ENCODE measurements around the gene ZDHHC11.

Gene ZDHHC11, protein sequence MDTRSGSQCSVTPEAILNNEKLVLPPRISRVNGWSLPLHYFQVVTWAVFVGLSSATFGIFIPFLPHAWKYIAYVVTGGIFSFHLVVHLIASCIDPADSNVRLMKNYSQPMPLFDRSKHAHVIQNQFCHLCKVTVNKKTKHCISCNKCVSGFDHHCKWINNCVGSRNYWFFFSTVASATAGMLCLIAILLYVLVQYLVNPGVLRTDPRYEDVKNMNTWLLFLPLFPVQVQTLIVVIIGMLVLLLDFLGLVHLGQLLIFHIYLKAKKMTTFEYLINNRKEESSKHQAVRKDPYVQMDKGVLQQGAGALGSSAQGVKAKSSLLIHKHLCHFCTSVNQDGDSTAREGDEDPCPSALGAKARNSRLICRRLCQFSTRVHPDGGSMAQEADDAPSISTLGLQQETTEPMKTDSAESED

DNA sequence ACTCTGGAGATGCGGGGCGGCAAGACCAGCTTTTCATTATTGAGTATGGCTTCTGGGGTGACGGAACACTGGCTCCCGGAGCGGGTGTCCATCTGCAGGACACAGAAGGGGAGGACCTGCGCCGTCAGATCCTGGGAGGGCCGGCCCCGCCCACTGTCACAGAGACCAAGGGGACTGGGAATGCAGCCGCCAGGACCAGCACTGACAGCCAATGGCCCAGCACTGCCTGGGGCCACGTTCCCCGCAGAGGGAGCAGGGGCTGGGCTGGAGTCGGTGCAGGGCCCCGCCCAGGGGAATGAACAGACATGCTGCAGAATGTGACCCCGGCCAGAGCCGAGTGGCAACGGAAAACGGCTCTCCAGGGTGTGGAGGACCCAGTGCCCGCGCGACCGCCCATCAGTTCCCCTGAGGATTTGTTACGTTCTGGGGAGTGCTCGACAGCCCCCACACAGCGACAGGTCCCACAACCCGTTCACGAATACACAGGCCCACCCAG is at the start of gene ZDHHC11:
Gene ZDHHC11, minus strand, starts transcription at position 476 of the 496 bp plus-strand sequence. Its CDS starts 384 bp downstream, at position 92.
- no peak within 1 kb of the TSS for H3K4me3 Mint-ChIP-seq
- no peak within 1 kb of the TSS for H3K27ac Mint-ChIP-seq
- no peaks in the 10 kb centered on the region for H3K36me3 Mint-ChIP-seq (ENCODE audit: low read depth)
- no peaks in the 10 kb centered on the region for H3K27me3 Mint-ChIP-seq (ENCODE audit: low read depth)
- H3K4me1 Mint-ChIP-seq (ENCODE audit: low read depth) = no peaks in the 10 kb centered on the region
- no peaks in the 10 kb centered on the region for H3K9me3 Mint-ChIP-seq

DNA sequence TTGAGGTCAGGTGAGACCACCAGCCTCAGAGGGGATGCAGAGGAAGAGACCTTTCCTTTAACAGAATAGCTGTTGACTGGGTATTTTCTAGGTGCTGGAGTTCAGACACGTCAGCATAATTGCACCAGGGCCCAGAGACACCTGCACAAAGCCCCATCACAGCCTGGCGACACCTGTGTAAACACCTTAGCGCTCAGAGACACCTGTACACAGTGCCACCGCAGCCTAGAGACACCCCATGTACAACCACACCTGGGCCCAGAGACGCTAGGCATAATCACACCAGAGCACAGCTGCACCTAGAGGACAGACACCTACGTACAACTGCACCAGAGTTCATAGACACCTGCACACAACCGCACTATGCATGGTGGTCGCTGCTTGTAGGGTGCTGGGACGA is 42.9 kb upstream of the ZDHHC11 start:
- H3K36me3 Mint-ChIP-seq (ENCODE audit: low read depth) = peaks cover 17% of the 10 kb centered on the region
- H3K4me1 Mint-ChIP-seq (ENCODE audit: low read depth) = peaks cover 18% of the 10 kb centered on the region
- no peaks in the 10 kb centered on the region for H3K9me3 Mint-ChIP-seq
- H3K27me3 Mint-ChIP-seq (ENCODE audit: low read depth) = no peaks in the 10 kb centered on the region
- peak overlapping the region; percentile 74 for H3K4me3 Mint-ChIP-seq
- H3K27ac Mint-ChIP-seq = peak overlapping the region; percentile 73

DNA sequence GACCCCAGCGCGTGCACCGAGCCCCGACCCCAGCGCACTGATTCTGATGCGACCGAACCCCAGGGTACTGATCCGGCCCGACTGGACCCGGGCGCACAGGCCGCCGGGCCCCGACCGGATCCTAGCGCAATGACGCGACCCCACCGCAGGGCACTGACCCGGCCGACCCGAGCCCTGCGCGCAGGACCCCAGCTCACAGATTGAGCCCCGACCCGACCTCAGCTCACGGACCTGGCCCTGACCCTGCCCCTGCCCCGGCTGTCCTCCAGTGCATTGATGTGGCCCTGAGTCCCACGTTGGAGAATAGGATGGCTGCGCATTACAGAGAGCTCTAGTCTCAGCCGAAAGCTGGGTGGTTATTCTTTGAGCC is 42.3 kb upstream of the ZDHHC11 start:
- Mint-ChIP-seq H3K4me3 (peak overlapping the region; percentile 74), H3K36me3 (ENCODE audit: low read depth) (peaks cover 22% of the 10 kb centered on the region), H3K9me3 (no peaks in the 10 kb centered on the region), H3K4me1 (ENCODE audit: low read depth) (peaks cover 18% of the 10 kb centered on the region), H3K27ac (peak overlapping the region; percentile 73), H3K27me3 (ENCODE audit: low read depth) (no peaks in the 10 kb centered on the region)

DNA sequence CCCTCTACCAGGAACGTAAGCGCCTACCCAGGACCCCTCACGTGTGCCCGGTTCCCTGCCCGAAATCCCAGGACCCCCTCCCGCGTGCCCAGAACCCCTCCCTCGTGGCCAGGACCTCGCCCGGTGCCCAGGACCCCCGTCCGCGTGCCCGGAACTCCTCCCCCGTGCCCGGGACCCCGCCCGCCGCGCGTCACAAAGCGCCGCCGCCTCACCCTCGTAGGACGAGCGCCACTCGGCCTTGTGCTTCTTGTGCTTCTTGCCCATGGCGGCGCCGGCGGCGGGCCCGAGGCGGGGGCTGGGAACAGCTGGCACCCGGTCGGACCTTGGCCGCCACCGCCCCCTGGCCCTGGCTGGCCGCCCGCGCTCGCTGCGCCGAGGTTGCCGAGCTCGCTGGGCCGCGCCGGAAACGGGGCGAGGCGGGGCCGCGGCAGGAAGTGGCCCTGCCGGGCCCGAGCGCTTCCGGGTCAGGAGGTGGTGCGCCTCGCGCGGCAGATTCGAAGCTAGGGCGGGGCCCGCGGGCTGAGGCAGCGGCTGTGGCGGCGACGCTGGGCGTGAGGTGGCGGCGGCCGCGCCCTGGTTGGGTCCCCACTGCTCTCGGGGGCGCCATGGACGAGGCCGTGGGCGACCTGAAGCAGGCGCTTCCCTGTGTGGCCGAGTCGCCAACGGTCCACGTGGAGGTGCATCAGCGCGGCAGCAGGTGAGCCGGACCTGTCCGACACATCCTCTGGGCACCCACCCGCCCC is 41.8 kb upstream of the ZDHHC11 start, which contains the start of the genes BRD9 and TRIP13:
Gene BRD9, minus strand, starts transcription at position 408 of the 743 bp plus-strand sequence. Its CDS starts 144 bp downstream, at position 264.
Gene TRIP13, plus strand, starts transcription at position 491 of the 743 bp plus-strand sequence. Its CDS starts 115 bp downstream, at position 606.
- H3K9me3 Mint-ChIP-seq = no peaks in the 10 kb centered on the region
- peak within 1 kb of the TSS; percentile 89 for H3K4me3 Mint-ChIP-seq
- peak within 1 kb of the TSS; percentile 90 for H3K27ac Mint-ChIP-seq
- H3K36me3 Mint-ChIP-seq (ENCODE audit: low read depth) = peaks cover 22% of the 10 kb centered on the region
- no peaks in the 10 kb centered on the region for H3K27me3 Mint-ChIP-seq (ENCODE audit: low read depth)
- H3K4me1 Mint-ChIP-seq (ENCODE audit: low read depth) = peaks cover 18% of the 10 kb centered on the region

DNA sequence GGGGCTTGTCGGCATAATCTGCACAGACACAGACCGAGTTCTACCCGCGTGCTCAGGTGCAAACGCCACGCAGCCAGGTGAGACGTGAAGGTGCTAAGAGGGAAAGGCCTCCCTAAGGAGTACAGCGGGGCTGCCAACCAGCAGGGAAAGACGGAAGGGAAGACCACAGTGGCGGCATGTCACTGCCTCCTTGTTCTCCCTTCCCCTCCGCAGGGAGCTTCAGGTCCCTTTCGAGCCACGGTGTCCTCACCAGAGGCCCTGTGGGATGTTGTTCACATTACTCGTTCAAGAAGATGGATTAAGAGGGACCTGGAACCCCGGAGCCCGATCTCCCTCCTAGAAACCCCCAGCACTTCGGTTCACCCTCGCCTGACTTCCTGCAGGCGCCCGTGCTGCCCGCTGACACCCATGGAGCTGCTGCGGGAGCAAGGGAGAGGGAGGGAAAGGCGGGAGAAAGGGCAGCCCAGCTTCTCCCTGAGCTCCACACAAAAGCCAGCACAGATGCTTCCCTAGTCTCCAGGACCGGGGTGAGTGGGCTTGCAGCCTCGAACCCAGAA is 41.1 kb upstream of the ZDHHC11 start:
- Mint-ChIP-seq H3K4me3 (peak overlapping the region; percentile 89), H3K27ac (peak overlapping the region; percentile 90), H3K9me3 (no peaks in the 10 kb centered on the region), H3K36me3 (ENCODE audit: low read depth) (peaks cover 27% of the 10 kb centered on the region), H3K27me3 (ENCODE audit: low read depth) (no peaks in the 10 kb centered on the region), H3K4me1 (ENCODE audit: low read depth) (peaks cover 18% of the 10 kb centered on the region)

DNA sequence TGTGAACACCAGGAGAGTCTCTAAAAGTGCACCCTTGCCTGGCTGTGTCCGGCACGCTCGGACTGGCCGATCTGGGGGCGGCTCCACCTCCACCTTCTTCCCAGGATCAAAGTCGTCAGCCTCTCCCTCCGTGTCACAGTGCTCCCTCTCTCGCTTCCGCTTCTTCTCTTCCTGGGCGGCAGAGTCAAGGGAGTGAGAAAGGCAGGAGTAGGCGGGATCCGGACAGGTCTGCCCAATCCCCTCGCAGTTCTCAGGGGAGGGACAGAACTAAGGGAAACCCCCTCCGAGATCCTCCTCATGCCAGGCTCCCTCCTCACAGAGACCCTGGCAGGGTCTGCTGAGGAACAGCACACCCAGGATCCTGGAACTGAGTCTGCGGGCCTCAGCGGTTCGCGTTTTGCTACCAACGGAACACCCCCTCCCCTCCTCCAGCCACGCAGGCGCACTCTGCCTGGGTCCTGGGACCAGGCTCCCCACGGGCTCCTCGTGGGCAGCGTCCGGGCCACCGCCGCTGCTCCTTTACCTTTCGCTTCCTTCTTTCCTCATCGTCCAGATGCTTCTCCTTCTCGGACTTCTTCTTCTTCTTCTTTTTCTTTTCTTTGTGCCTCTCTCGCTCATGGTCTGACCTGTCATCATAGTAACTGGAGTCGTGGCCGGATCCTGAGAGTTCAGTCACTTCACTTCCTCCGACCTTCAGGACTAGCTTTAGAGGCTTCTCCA is 40.5 kb upstream of the ZDHHC11 start:
- H3K36me3 Mint-ChIP-seq (ENCODE audit: low read depth) = peaks cover 29% of the 10 kb centered on the region
- H3K27ac Mint-ChIP-seq = peak overlapping the region; percentile 90
- H3K4me1 Mint-ChIP-seq (ENCODE audit: low read depth) = peaks cover 18% of the 10 kb centered on the region
- peak overlapping the region; percentile 89 for H3K4me3 Mint-ChIP-seq
- no peaks in the 10 kb centered on the region for H3K9me3 Mint-ChIP-seq
- H3K27me3 Mint-ChIP-seq (ENCODE audit: low read depth) = no peaks in the 10 kb centered on the region

DNA sequence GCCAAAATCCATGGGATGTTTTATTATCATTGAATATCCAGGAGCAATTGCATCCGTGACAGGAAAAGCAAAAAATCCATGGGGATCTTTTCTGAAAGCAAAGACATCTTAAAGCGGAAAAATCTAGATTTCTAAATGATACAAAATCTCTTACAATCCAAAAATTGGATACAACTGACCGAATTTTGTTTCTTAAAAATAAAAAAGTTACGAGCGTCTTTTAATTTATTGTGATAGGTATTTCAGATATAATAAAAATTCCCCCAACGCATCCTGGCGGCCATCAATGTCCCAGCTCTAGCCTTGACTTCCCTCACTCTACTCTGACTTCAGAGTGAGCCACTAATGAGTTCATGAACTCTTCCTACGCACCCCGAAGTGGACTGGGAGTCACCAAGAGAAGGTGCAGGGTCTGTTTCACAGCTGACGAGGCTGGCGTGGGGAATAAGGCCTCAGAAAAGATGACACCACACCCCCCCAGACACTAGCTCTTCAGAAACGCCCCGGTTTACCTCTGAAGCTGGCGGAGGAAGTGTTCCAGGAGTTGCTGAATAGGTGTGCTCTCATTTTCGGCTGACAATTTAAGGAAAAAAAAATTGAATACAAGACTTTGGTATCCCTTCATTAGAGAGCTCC is 38.4 kb upstream of the ZDHHC11 start:
- peaks cover 19% of the 10 kb centered on the region for H3K4me1 Mint-ChIP-seq (ENCODE audit: low read depth)
- H3K9me3 Mint-ChIP-seq = no peaks in the 10 kb centered on the region
- no peaks in the 10 kb centered on the region for H3K27me3 Mint-ChIP-seq (ENCODE audit: low read depth)
- H3K36me3 Mint-ChIP-seq (ENCODE audit: low read depth) = peaks cover 38% of the 10 kb centered on the region
- H3K27ac Mint-ChIP-seq = no peak overlapping the region
- H3K4me3 Mint-ChIP-seq = no peak overlapping the region

DNA sequence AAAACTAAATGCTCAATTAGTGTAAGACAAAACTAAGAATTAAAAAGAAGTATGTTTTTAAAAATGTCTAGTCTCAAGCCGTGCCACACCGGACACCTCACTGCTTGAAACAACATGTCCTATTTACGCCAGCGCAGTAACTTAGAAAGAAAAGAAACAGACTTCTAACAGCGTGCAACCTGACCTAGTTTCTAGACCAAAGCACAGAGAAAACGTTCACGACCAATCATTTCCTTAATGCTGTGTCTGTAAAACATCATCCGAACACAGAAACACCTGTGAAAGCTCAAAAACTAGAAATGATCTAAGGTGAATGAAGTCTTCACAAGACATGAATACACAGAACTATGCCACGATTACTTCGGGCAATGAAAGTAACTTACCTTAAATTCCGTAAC is 37.9 kb upstream of the ZDHHC11 start:
- Mint-ChIP-seq H3K4me1 (ENCODE audit: low read depth) (peaks cover 13% of the 10 kb centered on the region), H3K27me3 (ENCODE audit: low read depth) (no peaks in the 10 kb centered on the region), H3K27ac (no peak overlapping the region), H3K9me3 (no peaks in the 10 kb centered on the region), H3K4me3 (no peak overlapping the region), H3K36me3 (ENCODE audit: low read depth) (peaks cover 41% of the 10 kb centered on the region)

DNA sequence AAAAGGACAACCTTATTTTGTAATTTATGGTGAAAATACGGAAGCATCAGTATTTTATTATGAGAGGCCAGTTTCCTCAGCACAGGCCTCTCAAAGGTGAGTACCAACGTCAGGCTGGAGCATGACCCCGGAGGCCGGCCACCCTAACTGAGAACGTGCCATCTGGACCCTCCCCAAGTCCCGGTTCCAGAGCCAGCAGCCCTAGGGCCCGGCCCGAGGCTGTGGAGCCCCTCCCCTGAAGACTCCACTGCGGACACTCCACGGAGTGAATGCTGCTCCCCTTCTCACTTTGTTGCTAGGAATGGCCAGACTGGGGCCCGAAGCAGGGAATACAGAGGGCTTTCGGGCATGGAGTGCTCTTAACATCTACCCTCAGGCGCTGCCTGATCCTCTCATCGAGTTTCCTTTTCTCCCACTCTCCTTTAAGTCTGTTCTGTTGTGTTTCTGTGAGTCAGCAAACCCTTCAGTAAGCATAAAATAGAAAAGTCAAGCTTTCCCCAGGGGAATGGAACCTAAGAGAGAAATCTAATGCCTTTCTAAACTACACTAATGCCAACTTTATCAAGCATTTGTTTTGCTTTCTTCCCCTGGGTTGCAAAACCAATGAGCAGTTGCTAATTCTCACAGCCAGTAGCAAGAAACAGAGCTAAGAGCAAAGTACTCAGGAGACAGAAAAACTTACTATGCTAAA is 37.3 kb upstream of the ZDHHC11 start:
- H3K4me1 Mint-ChIP-seq (ENCODE audit: low read depth) = peaks cover 11% of the 10 kb centered on the region
- peaks cover 46% of the 10 kb centered on the region for H3K36me3 Mint-ChIP-seq (ENCODE audit: low read depth)
- H3K4me3 Mint-ChIP-seq = no peak overlapping the region
- no peaks in the 10 kb centered on the region for H3K27me3 Mint-ChIP-seq (ENCODE audit: low read depth)
- H3K9me3 Mint-ChIP-seq = no peaks in the 10 kb centered on the region
- no peak overlapping the region for H3K27ac Mint-ChIP-seq

DNA sequence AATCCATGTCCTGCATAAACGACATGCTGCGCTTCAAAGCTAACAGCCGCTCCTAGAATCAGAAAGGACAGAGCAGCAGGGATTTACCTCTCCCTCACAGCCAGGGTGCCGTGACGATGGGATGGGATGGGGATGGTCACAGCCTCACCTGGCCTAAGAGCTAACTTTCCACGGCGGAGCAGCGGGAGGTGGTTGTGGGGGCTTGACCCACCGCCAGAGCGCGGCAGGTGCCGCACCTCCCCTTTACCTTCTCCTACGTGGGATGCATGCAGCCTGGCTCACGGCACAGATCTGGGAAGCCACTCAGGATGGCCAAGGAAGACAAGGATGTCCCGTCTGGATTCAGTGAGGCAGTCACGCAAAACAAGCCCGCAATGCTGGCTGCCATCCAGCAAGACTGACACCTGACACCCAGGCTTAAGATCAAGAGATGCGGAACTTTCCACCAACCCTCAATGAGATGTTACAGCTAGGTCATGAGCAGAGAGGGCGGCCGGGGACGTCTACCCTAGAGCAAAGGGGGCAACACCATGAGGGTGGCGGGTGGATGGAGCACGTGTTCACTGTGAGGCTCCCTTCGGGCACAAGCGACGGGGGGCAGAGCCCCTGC is 36.0 kb upstream of the ZDHHC11 start:
- Mint-ChIP-seq H3K27ac (no peak overlapping the region), H3K4me1 (ENCODE audit: low read depth) (peaks cover 24% of the 10 kb centered on the region), H3K36me3 (ENCODE audit: low read depth) (peaks cover 59% of the 10 kb centered on the region), H3K4me3 (no peak overlapping the region), H3K9me3 (peaks cover 12% of the 10 kb centered on the region), H3K27me3 (ENCODE audit: low read depth) (no peaks in the 10 kb centered on the region)

DNA sequence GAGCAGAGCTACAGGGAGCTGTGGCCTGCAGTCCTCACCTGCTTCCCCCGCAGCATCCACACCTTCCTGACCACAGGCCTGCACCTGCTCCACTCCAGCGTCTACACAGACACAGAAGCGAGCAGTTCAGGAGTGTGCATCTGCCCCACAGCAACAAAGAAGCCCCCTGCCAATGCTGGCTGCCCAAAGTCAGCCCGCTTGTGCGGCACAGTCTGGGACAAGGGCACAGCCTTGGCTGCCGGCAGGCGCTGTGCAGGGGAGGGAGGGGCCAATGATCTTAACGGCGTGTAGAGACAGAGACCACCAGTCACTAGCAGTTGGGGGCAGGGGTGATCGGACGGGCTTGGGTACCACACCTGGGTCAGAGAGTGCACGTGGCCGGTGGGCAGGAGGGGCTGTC is 35.2 kb upstream of the ZDHHC11 start:
- Mint-ChIP-seq H3K4me1 (ENCODE audit: low read depth) (peaks cover 22% of the 10 kb centered on the region), H3K9me3 (peaks cover 12% of the 10 kb centered on the region), H3K27me3 (ENCODE audit: low read depth) (no peaks in the 10 kb centered on the region), H3K27ac (no peak overlapping the region), H3K36me3 (ENCODE audit: low read depth) (peaks cover 63% of the 10 kb centered on the region), H3K4me3 (no peak overlapping the region)

DNA sequence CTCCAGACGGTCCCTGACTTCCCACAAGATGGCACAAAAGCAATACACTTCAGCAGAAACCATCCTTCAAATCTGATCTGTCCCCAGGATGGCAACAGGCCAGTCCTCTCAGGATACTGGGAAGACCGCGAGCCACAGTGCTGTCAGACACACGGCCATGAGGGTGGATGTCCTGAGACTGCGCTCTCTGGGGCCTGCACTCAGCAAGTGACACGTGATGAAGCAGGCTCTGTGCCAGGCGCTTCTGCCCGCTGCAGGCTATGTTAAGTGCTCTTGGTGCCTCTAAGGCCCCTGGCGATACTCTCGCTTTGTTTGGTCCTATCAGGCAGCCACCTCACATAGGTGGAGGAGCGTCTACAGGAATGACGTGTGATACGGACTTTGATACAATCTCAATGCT is 34.7 kb upstream of the ZDHHC11 start:
- H3K36me3 Mint-ChIP-seq (ENCODE audit: low read depth) = peaks cover 66% of the 10 kb centered on the region
- H3K4me1 Mint-ChIP-seq (ENCODE audit: low read depth) = peaks cover 18% of the 10 kb centered on the region
- no peak overlapping the region for H3K4me3 Mint-ChIP-seq
- H3K27me3 Mint-ChIP-seq (ENCODE audit: low read depth) = no peaks in the 10 kb centered on the region
- no peak overlapping the region for H3K27ac Mint-ChIP-seq
- H3K9me3 Mint-ChIP-seq = peaks cover 12% of the 10 kb centered on the region

DNA sequence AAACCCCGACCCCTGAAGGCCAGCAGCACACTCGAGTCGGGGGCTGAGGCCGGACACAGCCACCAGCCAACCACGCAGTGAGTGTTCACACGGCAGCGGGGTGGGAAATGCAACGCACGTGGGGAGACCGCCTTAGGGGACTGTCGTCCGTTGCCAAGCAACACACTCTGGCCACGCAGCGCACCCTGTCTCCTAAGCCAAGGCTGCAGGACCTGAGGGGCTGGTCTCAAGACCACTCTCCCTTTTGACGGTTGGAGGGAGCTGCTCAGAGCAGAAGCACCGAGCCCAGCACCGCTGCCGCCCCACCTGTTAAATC is 34.3 kb upstream of the ZDHHC11 start:
- peaks cover 12% of the 10 kb centered on the region for H3K9me3 Mint-ChIP-seq
- no peak overlapping the region for H3K27ac Mint-ChIP-seq
- H3K36me3 Mint-ChIP-seq (ENCODE audit: low read depth) = peaks cover 66% of the 10 kb centered on the region
- peaks cover 18% of the 10 kb centered on the region for H3K4me1 Mint-ChIP-seq (ENCODE audit: low read depth)
- H3K4me3 Mint-ChIP-seq = no peak overlapping the region
- no peaks in the 10 kb centered on the region for H3K27me3 Mint-ChIP-seq (ENCODE audit: low read depth)
